DMS53 (cell line): ENCODE data around the gene SLC26A2.

Experiments used
- DNase-seq: peaks from one replicate; lab custom pipeline; 2025; lab: John Stamatoyannopoulos, UW

Gene SLC26A2

DNA sequence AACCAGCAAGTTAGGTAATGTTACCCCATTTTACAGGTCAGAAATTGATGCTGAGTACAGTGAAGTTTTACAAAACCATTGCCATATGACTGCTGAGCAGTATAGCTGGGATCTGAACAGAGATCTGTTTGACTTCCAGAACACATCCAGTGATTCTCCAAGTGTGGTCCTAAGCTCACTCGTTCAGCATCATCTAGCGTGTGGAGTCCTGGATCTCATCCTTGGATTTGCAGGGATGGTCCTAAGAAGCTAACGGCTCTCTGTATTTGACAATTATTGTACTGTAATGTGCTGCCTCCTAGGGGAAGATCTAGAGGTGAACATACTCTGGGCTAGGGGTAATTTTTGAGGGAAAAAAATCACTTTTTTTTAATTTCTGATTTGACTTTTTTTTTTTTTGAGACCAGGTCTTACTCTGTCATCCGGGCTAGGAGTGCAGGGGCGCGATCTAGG, 1.4 kb downstream of the SLC26A2 start:
- DNase-seq = peak; percentile 80

DNA sequence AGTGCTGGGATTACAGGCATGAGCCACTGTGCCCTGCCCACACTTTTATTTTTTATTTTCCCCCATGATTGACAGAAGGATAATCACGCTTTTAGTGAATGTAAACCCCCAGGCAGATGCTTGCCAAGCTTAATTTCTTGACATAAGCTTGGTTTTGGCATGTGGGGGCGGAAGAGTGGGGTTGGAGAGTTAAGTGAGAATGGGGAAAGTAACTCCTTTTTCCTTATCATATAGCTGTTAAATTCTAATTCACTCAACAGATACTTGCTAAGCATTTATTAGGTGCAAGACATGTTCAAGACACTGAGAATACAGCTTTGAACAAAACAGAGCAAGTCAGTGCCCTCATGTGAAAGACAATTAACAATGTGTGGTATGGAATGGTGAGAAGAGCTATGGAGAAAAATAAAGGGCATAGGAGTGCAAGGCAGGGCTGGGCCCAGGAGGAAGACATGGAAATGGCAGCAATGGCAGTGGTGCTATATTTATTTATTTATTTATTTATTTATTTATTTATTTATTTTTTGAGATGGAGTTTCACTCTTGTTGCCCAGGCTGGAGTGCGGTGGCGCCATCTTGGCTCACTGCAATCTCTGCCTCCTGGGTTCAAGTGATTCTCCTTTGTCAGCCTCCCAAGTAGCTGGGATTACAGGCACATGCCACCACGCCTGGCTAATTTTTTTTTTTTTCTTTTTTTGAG, 2.2 kb downstream of the SLC26A2 start:
- DNase-seq = no peak

DNA sequence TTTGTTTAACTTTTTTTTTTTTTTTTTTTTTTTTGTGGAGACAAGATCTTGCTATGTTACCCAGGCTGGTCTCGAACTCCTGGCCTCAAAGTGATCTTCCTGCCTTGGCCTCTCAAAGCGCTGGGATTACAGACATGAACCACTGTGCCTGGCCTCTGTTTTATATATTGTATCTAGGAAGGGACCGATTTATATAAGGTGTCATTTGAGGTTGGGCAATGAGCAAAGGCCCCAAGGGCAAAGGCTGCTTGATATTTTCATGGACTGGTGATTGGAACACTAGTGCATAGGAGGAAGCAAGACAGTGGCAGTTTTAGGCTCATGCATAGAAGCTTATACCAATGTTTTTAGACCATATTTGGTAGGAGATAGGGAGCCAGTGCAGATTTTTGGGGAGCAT, 3.2 kb downstream of the SLC26A2 start:
- DNase-seq = no peak

DNA sequence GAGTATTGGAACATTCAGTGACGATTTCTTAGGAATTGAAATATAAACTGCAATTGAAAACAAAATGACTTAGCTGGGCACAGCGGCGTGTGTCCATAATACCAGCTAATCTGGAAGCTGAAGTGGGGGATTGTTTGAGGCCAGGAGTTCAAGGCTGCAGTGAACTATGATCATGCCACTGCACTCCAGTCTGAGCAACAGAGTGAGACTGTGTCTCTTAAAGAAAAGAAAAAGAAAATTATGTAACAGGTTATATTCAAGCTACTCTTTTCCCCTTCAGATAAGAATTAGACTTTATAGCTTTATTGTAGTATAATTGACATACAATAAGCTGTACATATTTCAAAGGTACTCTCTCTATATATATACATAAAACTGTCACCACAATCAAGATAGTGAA, 6.4 kb downstream of the SLC26A2 start:
- no peak for DNase-seq

DNA sequence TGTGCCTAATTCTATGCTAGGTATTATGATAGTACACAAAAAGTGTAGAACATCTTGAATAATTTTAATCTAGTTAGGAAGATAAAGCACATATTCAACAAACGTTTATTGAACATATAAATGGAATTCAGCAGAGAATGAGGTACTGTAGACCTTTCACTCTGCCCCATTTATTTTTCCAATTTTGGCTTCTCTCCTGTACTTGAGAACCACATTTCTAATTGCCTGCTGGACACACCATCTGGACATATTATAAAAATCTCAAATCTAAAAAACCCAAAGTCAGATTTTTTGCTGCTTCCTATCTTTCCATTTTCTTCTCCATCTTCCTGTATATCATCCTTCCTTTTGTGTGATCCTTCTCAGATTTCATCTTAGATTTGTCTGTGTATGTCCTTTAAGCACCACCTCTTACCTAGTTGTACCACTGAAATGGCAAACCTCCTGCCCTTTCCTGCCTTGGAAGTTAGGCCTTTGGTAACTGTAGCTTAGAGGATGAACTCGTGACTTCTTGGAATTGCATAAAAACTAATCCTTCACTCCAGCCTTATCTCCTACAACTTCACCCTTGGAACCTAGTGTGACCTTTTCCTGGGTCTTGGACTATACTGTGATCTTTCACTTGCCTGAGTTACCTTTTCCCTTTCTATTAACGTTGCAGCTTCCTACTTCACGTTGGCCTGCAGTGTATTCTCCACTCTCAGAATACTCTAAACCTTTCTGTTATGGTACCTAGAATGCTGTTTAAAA, 8.8 kb downstream of the SLC26A2 start:
- no peak for DNase-seq

DNA sequence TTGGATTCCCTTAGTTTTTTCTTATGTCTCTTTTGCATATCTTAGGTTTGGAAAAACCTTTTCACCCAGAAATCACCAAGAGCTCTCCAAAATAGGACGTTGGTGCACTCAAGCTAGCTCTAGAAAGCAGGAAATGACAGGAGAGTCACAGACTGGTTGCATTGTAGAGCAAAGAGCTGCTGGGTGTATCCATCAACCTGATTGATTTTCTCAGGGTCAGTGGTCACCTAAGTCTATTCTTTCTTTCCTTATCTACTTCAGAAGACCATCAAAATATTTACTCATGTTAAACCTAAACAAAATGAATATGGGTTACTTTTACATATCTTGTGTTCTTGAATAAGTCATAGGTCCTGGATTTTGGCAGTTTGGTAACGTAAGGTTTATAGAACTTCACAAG, 14.9 kb downstream of the SLC26A2 start:
- no peak for DNase-seq

DNA sequence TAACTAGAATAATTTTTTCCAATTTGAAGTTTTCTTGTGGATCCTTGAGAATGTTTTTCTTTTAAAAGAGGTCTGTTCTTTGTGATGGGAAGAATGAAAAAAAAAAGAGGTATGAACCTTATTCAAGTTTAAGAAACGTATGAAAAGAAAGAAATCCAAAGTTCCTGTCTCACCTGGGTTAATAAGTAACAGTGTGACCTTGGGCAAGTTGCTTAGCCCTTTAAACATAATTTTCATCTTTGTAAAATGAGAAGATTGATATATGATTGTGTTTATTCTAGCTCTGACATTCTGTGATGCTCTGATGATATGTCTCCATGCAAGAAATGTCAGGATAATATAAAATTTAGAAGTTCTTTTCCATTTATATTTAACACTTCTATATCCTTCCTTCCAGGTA, 19.3 kb downstream of the SLC26A2 start:
- no peak for DNase-seq

DNA sequence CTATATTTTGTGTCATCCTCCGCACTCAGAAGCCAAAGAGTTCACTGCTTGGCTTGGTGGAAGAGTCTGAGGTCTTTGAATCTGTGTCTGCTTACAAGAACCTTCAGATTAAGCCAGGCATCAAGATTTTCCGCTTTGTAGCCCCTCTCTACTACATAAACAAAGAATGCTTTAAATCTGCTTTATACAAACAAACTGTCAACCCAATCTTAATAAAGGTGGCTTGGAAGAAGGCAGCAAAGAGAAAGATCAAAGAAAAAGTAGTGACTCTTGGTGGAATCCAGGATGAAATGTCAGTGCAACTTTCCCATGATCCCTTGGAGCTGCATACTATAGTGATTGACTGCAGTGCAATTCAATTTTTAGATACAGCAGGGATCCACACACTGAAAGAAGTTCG, 20.6 kb downstream of the SLC26A2 start:
- no peak for DNase-seq

DNA sequence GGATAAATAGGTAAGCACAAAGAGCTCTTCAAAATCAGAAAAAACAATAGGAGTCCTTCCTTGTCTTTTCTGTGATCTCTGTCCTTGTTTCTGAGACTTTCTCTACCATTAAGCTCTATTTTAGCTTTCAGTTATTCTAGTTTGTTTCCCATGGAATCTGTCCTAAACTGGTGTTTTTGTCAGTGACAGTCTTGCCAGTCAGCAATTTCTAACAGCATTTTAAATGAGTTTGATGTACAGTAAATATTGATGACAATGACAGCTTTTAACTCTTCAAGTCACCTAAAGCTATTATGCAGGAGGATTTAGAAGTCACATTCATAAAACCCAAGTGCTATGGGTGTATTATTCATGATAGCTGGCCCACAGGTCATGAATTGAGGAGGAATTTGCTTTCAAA, 21.9 kb downstream of the SLC26A2 start:
- DNase-seq = no peak

DNA sequence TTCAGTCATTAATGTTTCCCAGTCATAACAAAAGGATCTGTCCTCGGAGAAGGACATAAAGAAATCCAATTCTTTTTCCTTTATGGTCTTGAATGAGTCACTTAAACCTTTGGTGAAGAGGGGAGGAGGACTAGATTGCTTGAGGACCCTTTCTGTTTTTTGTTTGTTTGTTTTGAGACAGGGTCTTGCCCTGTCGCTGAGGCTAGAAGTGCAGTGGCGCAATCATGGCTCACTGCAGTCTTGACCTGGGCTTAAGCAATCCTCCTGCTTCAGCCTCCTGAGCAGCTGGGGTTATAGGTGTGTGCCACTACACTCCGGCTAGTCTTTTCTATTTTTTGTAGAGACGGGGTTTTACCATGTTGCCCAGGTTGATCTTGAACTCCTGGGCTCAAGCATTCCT, 27.6 kb downstream of the SLC26A2 start:
- no peak for DNase-seq

DNA sequence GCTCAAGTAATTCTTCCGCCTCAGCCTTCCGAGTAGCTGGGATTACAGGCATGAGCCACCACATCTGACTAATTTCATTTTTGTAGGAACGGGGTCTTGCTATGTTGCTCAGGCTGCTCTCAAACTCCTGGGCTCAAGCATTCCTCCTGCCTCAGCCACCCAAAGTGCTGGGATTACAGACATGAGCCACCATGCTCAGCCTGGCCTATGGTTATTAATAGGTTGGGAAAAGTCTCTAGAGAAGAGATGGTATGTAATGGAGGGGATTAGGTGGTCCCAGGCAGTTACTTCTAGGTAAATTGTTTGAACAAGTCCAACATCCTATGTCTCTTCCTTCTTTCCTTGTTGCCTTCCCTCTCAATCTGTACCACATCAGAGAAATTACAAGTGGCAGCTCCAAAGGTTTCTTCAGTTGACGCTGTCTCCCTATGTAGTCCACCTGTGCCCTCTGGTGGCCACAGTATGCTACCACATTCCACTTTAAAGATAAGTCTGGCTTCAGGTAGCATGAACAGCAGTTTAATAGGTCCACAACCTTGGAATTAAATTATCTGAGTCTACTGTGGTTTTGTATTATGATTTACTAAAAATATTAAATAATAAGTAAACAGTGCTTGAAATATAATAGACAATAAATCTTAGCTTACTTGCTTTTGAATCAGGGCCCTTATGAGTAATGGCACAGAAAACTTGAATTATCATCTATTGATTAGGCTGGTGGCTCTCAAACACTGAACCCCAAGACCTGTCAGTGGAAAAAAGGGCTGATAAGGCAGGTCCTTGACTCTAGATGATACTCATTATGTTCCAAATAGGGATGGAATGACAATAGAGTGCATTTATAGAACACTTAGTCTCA, 30.2 kb downstream of the SLC26A2 start:
- DNase-seq = peak; percentile 92

DNA sequence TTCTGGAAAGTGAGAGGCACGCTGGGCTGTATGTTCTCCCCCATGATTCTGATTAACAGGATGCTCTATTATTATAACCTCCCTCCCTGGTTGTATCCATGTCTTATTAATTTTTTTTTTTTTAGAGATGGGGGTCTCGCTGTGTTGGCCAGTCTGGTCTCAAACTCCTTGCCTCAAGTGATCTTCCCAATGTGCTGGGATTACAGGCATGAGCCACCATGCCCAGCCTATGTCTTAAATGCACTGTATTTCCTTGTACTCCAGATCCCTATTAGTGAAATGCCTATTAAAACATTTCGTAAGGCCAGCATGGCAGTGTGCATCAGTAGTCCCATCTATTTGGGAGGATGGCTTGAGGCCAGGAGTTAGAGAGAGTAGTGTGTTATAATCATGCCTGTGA, 32.9 kb downstream of the SLC26A2 start:
- DNase-seq = no peak

DNA sequence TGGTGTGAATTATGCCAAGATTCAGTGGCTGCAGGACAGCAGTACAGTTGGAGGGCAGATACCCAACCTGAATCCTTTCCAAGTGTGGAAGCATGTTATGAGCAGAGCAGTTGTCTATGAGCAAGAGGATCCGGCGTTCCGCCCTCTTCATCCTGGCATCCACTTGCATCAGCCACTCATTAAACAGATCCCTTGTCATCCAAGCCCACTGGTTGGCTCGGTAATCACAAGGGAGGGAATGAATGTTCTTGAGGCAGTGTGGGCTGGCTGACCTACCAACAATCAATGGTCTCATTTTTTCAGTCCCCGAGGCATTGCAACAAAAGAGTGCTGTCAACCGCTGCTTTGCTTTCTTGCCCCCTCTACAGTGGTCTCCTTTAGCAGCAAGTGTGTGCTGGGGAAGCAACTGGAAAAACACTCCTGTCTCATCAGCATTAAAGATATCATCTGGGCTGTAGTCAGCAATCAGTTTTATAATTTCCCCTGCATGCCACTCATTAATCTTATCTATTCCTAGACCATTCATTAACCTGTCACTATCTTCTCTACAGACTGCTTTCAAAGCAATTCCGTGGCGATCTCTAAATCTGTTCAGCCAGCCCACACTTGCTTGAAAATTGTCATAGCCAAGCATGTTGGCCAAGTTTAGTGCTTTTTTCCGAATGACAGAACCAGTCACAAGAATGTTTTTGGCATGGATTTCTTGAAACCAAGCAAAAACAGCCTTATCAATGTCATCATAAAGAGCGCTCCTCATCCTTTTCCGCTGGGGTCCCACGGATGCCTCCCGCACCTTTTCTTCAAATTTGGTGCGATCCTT, 35.0 kb downstream of the SLC26A2 start:
- no peak for DNase-seq

DNA sequence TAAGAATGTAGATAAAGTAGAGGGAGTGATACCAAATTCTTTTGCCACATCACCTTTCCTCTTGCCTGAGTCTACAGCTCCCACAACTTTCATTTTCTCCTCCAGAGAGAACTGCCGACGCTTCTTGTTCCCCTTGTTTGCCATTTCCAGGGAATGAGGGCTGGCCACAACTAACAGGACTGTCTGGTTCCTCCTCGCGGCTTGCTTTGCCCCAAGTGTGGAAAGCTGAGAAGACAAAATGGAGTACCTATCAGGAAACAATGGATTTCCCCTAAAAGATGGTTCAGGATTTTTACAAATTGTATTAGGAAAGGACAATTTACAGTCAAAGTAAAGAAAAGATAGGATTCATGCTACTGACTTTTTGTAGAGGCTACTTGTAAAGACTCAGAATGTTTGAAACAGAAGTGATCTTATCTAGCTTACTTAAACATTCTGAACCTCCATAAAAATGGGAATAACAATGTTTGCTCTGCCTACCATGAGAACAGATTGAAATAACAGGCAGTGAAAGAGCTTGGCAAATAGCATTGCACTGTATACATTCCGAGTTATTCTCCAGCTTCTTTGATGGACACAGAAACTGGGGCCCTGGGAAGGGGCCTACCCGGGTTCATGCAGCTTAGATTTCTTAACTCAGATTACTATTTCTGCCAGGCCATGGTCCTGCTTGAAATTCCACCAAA, 35.8 kb downstream of the SLC26A2 start:
- no peak for DNase-seq

DNA sequence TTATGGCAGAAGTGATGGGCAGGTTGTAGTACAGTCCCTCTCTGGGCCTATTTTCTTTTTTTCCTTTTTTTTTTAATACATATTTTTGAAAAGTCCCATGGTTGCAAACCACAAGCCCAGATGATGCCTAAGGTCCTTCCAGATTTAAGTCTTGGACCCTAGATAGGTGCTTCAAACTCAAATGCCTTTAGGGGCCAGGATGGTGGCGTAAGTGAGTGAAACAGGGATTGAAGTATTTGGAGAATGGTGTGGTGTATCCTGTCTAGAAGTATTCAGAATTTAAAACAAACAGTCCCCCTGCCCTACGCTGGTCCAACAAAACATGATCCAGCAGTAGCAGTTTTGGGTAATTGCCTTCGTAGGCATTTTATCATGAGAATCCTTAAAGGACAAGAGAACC, 37.7 kb downstream of the SLC26A2 start:
- no peak for DNase-seq

DNA sequence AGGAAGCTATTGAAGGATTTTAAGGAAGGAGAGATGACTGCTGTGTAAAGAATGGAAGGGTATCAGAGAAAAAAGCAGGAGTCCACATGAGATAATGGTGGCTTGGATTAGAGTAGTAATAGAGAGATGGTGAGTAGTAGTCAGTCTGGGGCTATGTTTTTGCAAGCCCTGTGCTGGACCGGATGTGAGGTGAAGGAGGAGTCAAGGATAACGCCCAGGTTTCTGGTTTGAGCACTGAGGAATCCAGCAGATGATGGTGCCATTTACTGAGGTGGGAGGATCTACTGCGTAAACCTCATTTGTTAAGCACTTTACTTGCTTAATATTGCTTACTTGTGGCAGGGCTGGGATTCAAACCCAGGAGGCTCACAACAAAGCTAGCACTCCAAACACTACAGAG, 38.8 kb downstream of the SLC26A2 start:
- DNase-seq = no peak

DNA sequence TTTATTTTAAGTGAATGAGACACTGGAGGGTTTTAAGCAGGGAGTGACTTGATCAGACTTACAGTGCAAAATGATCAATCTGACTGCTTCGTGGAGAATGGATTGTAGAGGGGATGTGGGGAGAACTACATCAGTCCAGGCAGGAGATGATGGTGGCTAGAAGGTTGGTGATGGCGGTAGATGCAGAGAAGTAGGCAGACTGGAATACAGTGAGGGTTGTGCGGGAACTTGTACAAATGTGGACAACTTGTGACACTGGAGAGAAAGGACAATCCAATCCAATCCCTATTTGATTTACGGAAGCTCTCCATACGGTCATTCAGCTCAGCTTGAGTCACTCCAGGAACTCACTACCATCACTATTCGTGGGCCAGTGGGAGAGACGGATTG, 39.3 kb downstream of the SLC26A2 start:
- DNase-seq = no peak

DNA sequence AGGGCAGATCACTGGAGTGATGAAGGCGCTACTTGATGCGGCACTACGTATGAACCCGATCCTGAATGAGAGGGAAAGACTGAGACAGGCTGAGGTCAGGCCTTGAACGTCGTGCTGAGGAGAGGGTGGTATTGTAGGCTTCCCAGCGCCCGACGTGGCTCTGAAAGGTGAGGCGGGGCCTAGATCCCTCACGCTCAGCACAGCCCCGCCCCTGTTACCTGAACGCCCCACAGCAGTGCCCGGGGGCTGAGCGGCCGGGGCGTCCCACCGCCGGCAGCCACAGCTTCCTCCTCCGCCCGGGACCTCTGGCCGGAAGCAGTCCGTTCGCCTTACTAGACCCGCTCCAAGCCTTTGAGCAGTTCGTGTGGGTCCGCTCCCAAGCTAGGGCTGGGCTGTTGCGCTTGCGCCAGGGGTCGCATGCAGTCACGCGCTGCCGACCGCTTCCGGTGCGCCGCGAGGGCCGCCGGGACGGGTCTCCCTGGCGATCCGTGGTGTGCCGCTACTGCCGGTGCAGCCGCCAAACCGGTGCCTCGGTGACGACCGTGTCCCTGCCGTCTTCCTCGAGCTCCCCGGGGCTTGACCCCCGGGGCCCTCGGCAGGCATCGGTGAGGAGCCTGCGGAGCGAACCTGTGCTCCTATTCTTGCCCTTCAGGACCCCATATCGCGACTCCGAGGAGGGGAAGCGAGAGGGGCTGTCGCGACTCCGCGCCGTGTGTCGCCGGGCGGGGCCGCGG, 39.9 kb downstream of the SLC26A2 start, which contains the start of the genes HMGXB3 and TIGD6:
HMGXB3 (plus strand) TSS at position 484 of the 734 bp plus-strand sequence. CDS start 4,114 bp downstream, outside the sequence.
TIGD6 (minus strand) TSS at position 399 of the 734 bp plus-strand sequence. CDS start 4,306 bp downstream, outside the sequence.
- peak; percentile 98 for DNase-seq

DNA sequence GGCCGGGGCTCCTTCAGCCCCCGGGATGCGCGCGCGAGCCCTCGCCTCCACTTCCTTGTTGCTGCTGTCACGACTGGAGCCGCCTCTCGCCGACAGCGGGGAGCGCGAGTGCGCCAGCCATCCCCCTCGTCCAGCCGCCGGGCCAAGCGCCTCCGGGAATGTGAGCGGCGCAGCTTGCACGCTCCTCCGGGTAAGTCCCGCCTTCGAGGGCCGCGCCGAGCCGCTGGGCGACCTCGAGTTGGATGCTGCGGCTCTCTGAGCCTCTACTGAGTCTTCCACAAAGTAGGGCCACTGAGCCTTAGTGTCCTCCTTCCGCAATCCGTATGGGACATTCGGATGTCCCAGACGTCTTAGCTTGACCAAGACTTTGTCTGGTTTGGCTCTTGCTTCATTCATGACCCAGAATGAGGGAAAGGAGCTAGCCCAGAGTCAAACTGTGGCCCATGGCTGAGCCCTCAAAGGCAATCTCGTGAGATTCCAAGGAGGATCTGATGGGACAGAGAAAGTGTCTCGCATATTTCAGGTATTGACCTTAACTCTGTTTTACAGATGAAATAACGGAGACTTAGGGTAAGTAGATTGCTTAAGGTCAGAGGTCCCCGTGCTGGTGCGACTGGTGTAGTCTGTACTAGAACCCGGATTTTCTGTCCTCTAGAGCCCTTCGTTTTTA, 40.6 kb downstream of the SLC26A2 start:
- peak; percentile 76 for DNase-seq
